GM13976 (cell line): ENCODE results near the gene PKDREJ.

Experiments used
- DNase-seq: peaks from one replicate; pipeline ENCODE4 v3.0.0; 2012; ENCODE audit warnings: low spot score
- CTCF ChIP-seq: IDR thresholded peaks from 2 replicates; pipeline ENCODE4 v1.5.1; 2012; ENCODE audit warnings: borderline replicate concordance, mild to moderate bottlenecking; ENCODE audit not compliant: insufficient read depth; ENCODE audit errors: extremely low read depth, missing control alignments, control extremely low read depth
- in situ Hi-C: fragments of 300-500 bp; cut with MboI; formaldehyde crosslinking; loops from one replicate; pipeline ENCODE4 v1.12.0; 2022; ENCODE audit warnings: low sequenced_read_pairs, mixed read lengths, inconsistent platforms; ENCODE audit not compliant: unreplicated experiment

PKDREJ gene

GRCh38 chr22:46287873-46288751, 25.0 kb upstream of the PKDREJ start:
- DNase-seq: peak; percentile 91
- in situ Hi-C loops: no loop called here

DNA sequence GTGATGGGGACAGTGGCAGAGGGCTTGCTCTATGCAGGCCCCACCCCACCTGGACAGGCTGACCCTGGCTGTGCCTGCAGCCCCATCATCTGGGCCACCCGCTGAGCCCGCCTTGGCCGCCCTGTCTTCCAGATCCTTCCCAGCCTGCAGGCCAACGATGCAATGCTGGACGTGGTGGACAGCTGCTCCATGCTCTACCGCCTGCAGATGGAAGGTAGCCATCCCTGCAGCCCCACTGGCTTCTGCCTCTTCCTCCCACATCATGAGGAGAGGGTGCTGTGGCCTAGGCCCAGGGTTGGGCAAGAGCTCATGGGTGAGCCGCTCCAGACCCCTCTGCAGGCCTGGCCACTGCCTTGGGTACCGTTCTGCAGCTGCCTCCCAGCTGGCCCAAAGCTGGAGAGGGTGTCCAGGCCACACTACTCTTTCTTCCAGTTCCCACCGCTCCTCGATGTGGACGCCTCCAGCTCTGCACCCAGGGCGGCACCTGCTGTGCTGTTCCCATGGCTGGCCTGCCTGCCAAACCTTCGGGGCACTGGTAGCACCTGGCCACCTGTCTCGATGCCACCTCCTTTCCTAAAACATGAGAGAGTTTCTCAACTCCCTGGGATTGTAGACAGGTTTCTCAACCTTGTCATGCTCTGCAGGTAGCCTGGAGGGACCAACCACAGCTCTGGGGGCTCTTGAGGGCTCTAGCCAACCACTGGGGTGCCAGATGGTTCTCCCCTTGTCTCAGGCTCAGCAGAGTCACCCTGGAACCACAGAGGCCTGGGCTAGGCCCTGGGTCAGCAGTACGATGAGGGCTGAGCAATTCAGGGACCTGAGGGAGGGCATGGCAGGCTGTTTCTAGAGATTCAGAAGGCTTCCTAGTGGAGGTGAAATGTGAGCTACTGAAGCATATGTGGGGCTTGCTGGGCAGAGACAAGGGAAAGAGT, 24.1 kb upstream of the PKDREJ start:
- DNase-seq: no peak
- no peak for TF ChIP-seq CTCF
- in situ Hi-C loops: no loop called here

More at GRCh38 chr22:46287873-46288751, 25.0 kb upstream of the PKDREJ start:
- TF ChIP-seq CTCF: no peak

DNA sequence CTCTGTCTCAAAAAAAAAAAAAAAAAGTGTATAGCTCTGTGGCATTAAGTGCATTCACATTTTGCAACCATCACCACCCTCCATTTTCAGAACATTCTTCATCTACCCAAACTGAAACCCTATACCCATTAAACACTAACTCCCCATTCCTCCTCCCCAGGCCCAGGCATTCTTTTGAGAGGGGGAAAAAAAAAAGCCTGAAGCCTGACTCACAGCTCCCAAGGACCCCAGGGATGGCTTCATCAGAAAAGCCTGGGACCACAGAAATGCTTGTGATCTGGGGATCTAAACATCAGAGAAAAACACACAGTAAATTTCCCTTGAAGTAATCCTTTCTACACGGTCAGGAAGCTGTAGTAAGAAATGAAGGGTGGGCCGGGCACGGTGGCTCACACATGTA, 22.9 kb upstream of the PKDREJ start:
- DNase-seq: no peak
- in situ Hi-C loops: no loop called here
- no peak for TF ChIP-seq CTCF

- in situ Hi-C loops: no loop called here
- TF ChIP-seq CTCF: no peak
- no peak for DNase-seq
Measured at GRCh38 chr22:46281866-46282678, 18.9 kb upstream of the PKDREJ start.

- TF ChIP-seq CTCF: no peak
- in situ Hi-C loops: no loop called here
- peak; percentile 62 for DNase-seq
Measured at GRCh38 chr22:46280999-46281623, 18.0 kb upstream of the PKDREJ start.
